Left colon (tissue), 2 donors: ENCODE results near the gene TMEM134. TPM values are rescaled to one million over a fixed set of nuclear protein-coding genes. Genes with fewer than 3 reads are reported as not detected.
A peak's percentile ranks its signal among the peaks of the same experiment; 100 is the strongest.

Source experiments
- ATAC-seq: fragments of 200-7000 bp; cut with Tn5 transposase; one replicate; pipeline ENCODE4 v1.9.1; 2020; ENCODE audit warnings: mild to moderate bottlenecking, moderate library complexity
- DNase-seq, 2 donors: peaks; one replicate each; pipeline ENCODE4 v3.0.0-alpha.2; 2020
- intact Hi-C, 2 donors: fragments of 100-400 bp; cut with DNase I in 1 of 2; cut with micrococcal nuclease in 1 of 2; formaldehyde crosslinking; loops; one replicate each; pipeline versions ENCODE4 v1.11.2 to v1.14.0; 2022; cut with DNase I, micrococcal nuclease
- microRNA-seq, 2 donors: library from miRNA; unstranded; fragments of <30 nt; microRNA quantifications; one replicate each; pipeline versions ENCODE4 v1.1.0 to v1.2.0, GENCODE V29; 2020
- total RNA-seq, 2 donors: library from RNA; stranded (reverse); fragmentation: NEBNext Ultra II Directional; extraction: Animal tissue kit (Norgen Biotek cat#: 25700); gene quantifications; one replicate each; pipeline ENCODE4 v1.2.1, GENCODE V29; 2021
- donor health status: DM: no; HTN: no; CAD: no.
- donor health status: DM: yes; HTN: yes; CAD: no.

The TMEM134 gene
- total RNA-seq, 2 donors from 2014 or later = 63.6 to 68.0 TPM

DNA sequence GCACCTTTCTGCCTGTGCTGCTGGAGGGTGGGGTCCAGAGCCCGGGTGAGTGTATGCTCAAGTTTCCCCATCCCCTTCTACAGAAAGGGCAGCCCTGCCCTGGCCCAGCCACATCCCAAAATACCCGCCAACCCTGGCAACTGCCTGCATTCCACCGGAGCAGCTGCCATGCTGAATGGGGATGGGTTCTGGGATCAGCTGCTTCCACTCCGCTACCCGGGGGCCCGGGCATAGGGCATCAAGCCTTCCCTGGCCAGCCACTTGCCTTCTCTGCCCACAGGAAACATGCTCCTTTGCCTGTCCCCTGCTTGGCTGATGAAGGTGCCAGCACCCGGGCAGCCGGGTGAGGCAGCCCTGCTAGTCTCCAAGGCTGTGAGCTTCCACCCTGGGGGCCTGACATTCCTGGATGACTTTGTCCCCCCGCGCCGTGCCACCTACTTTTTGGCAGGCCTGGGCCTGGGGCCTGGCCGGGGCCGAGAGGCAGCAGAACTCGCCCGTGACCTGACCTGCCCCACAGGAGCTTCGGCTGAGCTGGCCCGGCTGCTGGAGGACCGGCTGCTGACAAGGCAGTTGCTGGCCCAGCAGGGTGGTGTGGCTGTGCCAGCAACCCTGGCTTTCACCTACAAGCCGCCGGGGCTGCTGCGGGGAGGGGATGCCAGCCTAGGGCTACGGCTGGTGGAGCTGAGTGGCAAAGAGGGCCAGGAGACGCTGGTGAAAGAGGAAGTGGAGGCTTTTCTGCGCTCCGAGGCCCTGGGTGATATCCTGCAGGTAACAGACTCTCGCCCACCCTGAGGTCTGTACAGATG, 50.4 kb downstream of the TMEM134 start:
- intact Hi-C loops = no loop called here
- ATAC-seq (no peak), DNase-seq (no peak)

- intact Hi-C loops = no loop called here
- DNase-seq (no peak), ATAC-seq (no peak)
These were observed 51.6 kb downstream of the TMEM134 start for GRCh38 chr11:67417425-67417824.

DNA sequence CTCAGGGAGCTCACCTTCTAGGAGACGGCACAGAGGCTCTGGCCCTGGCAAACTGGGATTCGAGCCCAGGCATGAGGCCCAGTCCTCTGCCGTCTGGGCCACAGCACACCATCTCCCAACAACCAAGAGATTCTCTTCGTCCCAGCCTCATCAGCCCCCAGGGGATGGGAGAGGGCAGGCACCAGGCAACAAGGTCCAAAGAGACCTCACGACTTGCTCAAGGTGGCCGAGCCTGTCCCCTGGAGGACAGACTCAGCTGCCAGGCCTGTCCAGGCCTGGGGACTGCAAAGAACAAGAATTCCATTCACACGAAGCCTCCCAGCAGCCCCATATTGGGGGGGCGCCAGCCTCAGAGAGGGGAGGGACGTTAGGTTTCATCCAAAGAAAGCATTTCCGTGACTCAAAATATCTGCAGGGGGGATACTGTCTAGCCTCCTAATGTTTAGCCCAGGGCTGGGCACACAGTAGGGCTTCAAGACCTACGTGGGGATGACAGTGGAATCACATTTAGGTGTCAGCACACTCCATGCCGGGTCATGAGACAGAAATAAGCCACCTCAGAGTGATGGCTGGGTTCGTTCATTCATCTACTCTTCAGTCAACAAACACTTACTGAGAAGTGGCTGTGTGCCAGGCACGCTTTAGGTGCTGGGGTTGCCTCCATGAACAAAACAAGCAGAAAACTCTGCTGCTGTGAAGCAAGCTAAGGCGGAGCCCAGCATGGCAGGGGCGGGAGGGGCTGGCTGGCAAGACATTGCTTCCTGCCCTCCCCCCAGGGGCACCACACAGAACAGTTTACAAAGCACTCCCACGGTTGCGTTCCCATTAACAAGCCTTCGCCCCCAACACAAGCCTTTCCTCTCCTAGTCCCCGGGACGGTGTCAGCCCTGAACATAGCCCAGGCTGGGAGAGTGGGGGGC, 52.4 kb downstream of the TMEM134 start:
- ATAC-seq (peak; percentile 0), DNase-seq (peak in 1 of 2 donors; percentile 70)
- intact Hi-C loops = no loop called here

GRCh38 chr11:67415501-67416304, 53.3 kb downstream of the TMEM134 start, which contains the start of gene CARNS1:
Gene CARNS1, plus strand, starts transcription at chr11:67415678. Its CDS starts 522 bp downstream, at chr11:67416200.
- ATAC-seq = peak; percentile 69
- intact Hi-C loops = no loop called here
- DNase-seq = peak in 1 of 2 donors; percentile 76

DNA sequence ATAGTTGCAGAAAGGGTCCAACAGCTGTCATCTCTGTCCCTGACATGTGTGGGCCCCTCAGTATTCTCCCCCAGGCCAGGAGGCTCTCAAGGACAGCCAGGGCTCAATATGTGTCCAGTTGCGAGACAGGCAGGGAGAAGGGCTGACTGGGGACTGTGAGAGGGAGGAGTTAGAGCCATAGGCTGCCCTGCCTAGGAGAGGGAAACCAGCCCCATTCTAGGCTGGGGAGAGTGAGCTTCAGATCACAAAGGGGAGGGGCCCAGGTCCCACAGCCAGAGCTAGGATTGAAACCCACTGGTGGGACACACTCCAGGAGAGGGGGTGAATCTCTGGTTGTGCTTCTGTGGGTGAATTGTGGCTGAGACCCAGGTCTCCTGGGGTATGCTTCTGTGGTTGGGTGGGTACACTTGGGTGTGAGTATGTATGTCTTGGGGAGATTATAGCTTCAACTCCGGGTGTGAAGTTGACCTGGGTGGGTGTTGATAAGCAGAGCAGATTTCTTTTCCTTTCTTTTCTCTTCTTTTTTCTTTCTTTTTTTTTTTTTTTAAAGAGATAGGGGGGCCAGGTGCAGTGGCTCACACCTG, 55.7 kb downstream of the TMEM134 start:
- ATAC-seq = no peak
- DNase-seq = no peak
- intact Hi-C loops = no loop called here

- intact Hi-C loops = no loop called here
- DNase-seq (no peak), ATAC-seq (no peak)
These were observed 56.4 kb downstream of the TMEM134 start for GRCh38 chr11:67412495-67413179.

GRCh38 chr11:67411785-67412152, 57.3 kb downstream of the TMEM134 start:
- intact Hi-C loops = no loop called here
- ATAC-seq = no peak
- DNase-seq = no peak

Small RNA genes lying within 50 kb of the gene (microRNA-seq; reads per million reads assigned to microRNA genes)
- 0 to 0.53 reads per million in 2 donors for gene MIR6752

Other genes with a start within 250 kb of the TMEM134 start
- 100 to 1,000 TPM in 1 of 2 donors, 10 to 100 TPM in 1; 95.8 to 119 TPM for gene GRK2, start 202.8 kb downstream of the TMEM134 start, total RNA-seq
- gene ANKRD13D, start 179.9 kb downstream of the TMEM134 start, total RNA-seq = 10 to 100 TPM; 26.9 to 29.6 TPM
- 10 to 100 TPM; 74.9 to 79.3 TPM for gene SSH3, start 165.7 kb downstream of the TMEM134 start, total RNA-seq
- gene POLD4, start 115.7 kb downstream of the TMEM134 start, total RNA-seq = 100 to 1,000 TPM; 237 to 262 TPM
- 1 to 10 TPM; 2.2 to 2.4 TPM for gene CLCF1, start 95.7 kb downstream of the TMEM134 start, total RNA-seq
- gene RAD9A, start 77.3 kb downstream of the TMEM134 start, total RNA-seq = 10 to 100 TPM; 27.4 to 40.6 TPM
- 100 to 1,000 TPM; 214 to 243 TPM for gene PPP1CA, start 67.4 kb downstream of the TMEM134 start, total RNA-seq
- gene TBC1D10C, start 65.2 kb downstream of the TMEM134 start, total RNA-seq = 1 to 10 TPM; 3.0 to 4.2 TPM
- gene CARNS1, start 53.6 kb downstream of the TMEM134 start, total RNA-seq = 1 to 10 TPM in 1 of 2 donors, under 1 TPM in 1; 0.61 to 2.5 TPM
- gene RPS6KB2, start 40.8 kb downstream of the TMEM134 start, total RNA-seq = 10 to 100 TPM; 45.3 to 47.4 TPM
- 10 to 100 TPM in 1 of 2 donors, 1 to 10 TPM in 1; 7.1 to 11.2 TPM for gene PTPRCAP, start 31.6 kb downstream of the TMEM134 start, total RNA-seq
- gene CORO1B, start 25.8 kb downstream of the TMEM134 start, total RNA-seq = 100 to 1,000 TPM; 195 to 230 TPM
- gene GPR152, start 16.5 kb downstream of the TMEM134 start, total RNA-seq = not detected
- 1 to 10 TPM; 1.1 to 2.0 TPM for gene CABP4, start 13.9 kb downstream of the TMEM134 start, total RNA-seq
- gene AIP, start 13.8 kb upstream of the TMEM134 start, total RNA-seq = 10 to 100 TPM; 31.4 to 49.6 TPM
- gene PITPNM1, start 36.1 kb upstream of the TMEM134 start, total RNA-seq = 100 to 1,000 TPM in 1 of 2 donors, 10 to 100 TPM in 1; 82.0 to 108 TPM
- gene CDK2AP2, start 38.9 kb upstream of the TMEM134 start, total RNA-seq = 10 to 100 TPM; 79.5 to 86.2 TPM
- gene CABP2, start 54.2 kb upstream of the TMEM134 start, total RNA-seq = not detected
- 100 to 1,000 TPM; 323 to 390 TPM for gene GSTP1, start 114.6 kb upstream of the TMEM134 start, total RNA-seq
- gene NDUFV1, start 137.7 kb upstream of the TMEM134 start, total RNA-seq = 100 to 1,000 TPM; 292 to 377 TPM
- 10 to 100 TPM; 28.8 to 49.8 TPM for gene NUDT8, start 160.7 kb upstream of the TMEM134 start, total RNA-seq
- 10 to 100 TPM; 12.9 to 27.1 TPM for gene TBX10, start 170.5 kb upstream of the TMEM134 start, total RNA-seq
- gene ACY3, start 181.5 kb upstream of the TMEM134 start, total RNA-seq = 10 to 100 TPM; 13.1 to 17.7 TPM
- gene ALDH3B2, start 205.4 kb upstream of the TMEM134 start, total RNA-seq = under 1 TPM in 1 of 2 donors, not detected in 1; 0.73 TPM